Measurements from ENCODE around the gene ACAN. TPM values are rescaled to one million over a fixed set of nuclear protein-coding genes. Genes with fewer than 3 reads are reported as not detected.

ACAN gene
- total RNA-seq, 4 donors from 2014 or later, result 0.60 to 11.4 (median 1.8) TPM

DNA sequence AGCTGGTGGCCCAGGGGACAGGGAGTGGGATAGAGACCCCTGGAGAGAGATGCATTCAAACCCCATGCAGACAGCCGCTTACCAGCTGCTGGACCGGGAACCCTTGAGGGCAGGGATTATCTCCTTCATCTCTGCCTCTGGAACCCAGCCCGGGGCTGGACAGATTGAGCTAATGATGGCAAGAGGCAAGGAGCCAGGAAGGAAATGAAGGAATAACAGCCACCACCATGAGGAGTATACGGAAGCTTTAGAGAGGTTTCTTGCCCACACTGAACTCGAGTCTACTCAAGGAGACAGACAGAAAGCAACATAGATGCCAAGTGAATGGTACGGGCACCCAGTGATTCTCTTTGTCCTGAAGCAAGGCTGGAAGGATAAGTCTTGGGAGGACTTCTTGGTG is 68.9 kb downstream of the ACAN start:
- DNase-seq (ENCODE audit: low spot score in 2 of 2), result no peak
- Histone ChIP-seq H3K9me3 (peaks cover 0 to 6% (median 0%) of the 10 kb centered on the region in 4 donors), H3K36me3 (no peaks in the 10 kb centered on the region), H3K27me3 (no peaks in the 10 kb centered on the region), H3K4me3 (no peak overlapping the region), H3K4me1 (peaks cover 0 to 11% (median 0%) of the 10 kb centered on the region in 4 donors), H3K27ac (no peak overlapping the region)
- TF ChIP-seq POLR2A (IDR thresholded peaks at IDR 0.05), result no peak
- no peak for TF ChIP-seq EP300 (IDR thresholded peaks at IDR 0.05)
- TF ChIP-seq, protein P1, sequence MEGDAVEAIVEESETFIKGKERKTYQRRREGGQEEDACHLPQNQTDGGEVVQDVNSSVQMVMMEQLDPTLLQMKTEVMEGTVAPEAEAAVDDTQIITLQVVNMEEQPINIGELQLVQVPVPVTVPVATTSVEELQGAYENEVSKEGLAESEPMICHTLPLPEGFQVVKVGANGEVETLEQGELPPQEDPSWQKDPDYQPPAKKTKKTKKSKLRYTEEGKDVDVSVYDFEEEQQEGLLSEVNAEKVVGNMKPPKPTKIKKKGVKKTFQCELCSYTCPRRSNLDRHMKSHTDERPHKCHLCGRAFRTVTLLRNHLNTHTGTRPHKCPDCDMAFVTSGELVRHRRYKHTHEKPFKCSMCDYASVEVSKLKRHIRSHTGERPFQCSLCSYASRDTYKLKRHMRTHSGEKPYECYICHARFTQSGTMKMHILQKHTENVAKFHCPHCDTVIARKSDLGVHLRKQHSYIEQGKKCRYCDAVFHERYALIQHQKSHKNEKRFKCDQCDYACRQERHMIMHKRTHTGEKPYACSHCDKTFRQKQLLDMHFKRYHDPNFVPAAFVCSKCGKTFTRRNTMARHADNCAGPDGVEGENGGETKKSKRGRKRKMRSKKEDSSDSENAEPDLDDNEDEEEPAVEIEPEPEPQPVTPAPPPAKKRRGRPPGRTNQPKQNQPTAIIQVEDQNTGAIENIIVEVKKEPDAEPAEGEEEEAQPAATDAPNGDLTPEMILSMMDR (IDR thresholded peaks at IDR 0.05), result no peak
- 76% methylated on average over 6 of the region's 6 CpGs for WGBS, 2 donors

DNA sequence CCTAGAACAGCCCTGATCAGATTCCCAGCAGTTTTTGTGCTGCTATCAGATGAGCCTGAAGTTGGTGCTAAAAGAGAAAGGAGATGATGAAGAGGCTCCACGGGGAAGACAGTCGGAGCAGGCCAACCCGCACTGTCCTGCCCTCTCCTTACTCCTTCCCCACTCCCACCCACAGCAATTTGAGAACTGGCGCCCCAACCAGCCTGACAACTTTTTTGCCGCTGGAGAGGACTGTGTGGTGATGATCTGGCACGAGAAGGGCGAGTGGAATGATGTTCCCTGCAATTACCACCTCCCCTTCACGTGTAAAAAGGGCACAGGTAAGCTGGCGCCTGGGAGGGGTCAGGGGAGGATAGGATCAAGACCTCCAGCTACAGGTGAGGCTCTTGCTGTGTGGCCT is 69.5 kb downstream of the ACAN start:
- no peak overlapping the region for H3K4me3 ChIP-seq
- no peak for DNase-seq (ENCODE audit: low spot score in 2 of 2)
- H3K36me3 ChIP-seq, result no peaks in the 10 kb centered on the region
- no peak overlapping the region for H3K27ac ChIP-seq
- 75 to 76% methylated on average over 9 of the region's 9 CpGs for WGBS, 2 donors
- TF ChIP-seq POLR2A (IDR thresholded peaks at IDR 0.05), result no peak
- no peaks in the 10 kb centered on the region for H3K27me3 ChIP-seq
- H3K9me3 ChIP-seq, result peaks cover 0 to 6% (median 0%) of the 10 kb centered on the region in 4 donors
- peaks cover 0 to 11% (median 0%) of the 10 kb centered on the region in 4 donors for H3K4me1 ChIP-seq

DNA sequence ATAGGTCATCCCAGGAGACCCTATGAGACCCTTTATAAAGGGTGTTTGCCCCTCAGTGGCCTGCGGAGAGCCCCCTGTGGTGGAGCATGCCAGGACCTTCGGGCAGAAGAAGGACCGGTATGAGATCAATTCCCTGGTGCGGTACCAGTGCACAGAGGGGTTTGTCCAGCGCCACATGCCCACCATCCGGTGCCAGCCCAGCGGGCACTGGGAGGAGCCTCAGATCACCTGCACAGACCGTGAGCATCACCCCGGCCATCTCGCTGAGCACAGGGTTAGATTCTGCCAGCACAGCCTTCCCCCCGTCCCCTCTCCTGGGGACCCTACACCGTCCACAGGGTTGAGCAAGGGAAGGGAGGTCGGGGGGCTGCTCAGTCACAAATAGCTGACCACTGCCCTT is 70.5 kb downstream of the ACAN start:
- H3K4me1 ChIP-seq, result peaks cover 0 to 11% (median 0%) of the 10 kb centered on the region in 4 donors
- WGBS, 2 donors, result 78 to 89% methylated on average over 11 to 13 of the region's 13 CpGs
- H3K36me3 ChIP-seq, result no peaks in the 10 kb centered on the region
- no peak for TF ChIP-seq POLR2A (IDR thresholded peaks at IDR 0.05)
- no peak for TF ChIP-seq EP300 (IDR thresholded peaks at IDR 0.05)
- TF ChIP-seq, protein P1 (IDR thresholded peaks at IDR 0.05), result no peak
- H3K9me3 ChIP-seq, result peaks cover 0 to 6% (median 0%) of the 10 kb centered on the region in 4 donors
- H3K4me3 ChIP-seq, result no peak overlapping the region
- DNase-seq (ENCODE audit: low spot score in 2 of 2), result no peak
- H3K27me3 ChIP-seq, result no peaks in the 10 kb centered on the region
- no peak overlapping the region for H3K27ac ChIP-seq

DNA sequence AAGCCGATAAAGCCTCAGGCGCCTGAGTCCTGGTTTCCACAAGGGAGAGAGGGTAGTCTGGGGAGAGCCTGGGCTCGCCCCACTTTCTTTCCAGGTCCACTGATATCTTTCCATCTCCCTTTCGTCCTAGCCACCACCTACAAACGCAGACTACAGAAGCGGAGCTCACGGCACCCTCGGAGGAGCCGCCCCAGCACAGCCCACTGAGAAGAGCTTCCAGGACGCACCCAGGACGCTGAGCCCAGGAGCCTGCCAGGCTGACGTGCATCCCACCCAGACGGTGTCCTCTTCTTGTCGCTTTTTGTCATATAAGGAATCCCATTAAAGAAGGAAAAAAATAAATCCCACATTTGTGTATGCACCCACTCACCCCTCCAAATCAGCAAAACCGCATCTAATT is 71.0 kb downstream of the ACAN start:
- Histone ChIP-seq H3K9me3 (peaks cover 0 to 6% (median 0%) of the 10 kb centered on the region in 4 donors), H3K4me1 (peaks cover 0 to 11% (median 0%) of the 10 kb centered on the region in 4 donors), H3K27me3 (no peaks in the 10 kb centered on the region), H3K36me3 (no peaks in the 10 kb centered on the region), H3K27ac (no peak overlapping the region), H3K4me3 (no peak overlapping the region)
- no peak for DNase-seq (ENCODE audit: low spot score in 2 of 2)
- TF ChIP-seq, protein P1 (IDR thresholded peaks at IDR 0.05), result no peak
- TF ChIP-seq EP300 (IDR thresholded peaks at IDR 0.05), result no peak
- no peak for TF ChIP-seq POLR2A (IDR thresholded peaks at IDR 0.05)
- WGBS, 2 donors, result 61 to 62% methylated on average over 15 of the region's 15 CpGs

DNA sequence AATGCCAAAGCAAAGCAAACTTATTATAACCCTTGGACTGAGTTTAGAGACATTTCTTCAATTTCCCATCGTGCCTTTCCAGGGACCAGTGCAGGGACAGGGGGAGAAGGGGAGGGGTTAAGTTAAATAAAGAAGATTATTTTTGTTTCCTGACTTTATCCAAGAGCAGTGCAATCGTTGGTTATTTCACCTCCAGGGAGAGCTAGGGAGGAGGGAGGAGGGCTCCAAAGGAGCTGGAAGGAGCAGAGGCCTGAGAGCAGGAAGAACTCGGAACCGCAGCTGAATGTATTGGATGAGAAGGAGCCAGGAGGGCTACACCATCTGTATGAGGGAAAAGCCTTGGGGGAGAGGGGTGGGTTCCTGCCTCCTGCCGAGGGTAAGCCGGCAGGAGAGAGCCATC is 71.4 kb downstream of the ACAN start:
- Histone ChIP-seq H3K36me3 (no peaks in the 10 kb centered on the region), H3K27ac (no peak overlapping the region), H3K9me3 (peaks cover 0 to 6% (median 0%) of the 10 kb centered on the region in 4 donors), H3K4me1 (peaks cover 0 to 11% (median 0%) of the 10 kb centered on the region in 4 donors), H3K27me3 (no peaks in the 10 kb centered on the region), H3K4me3 (no peak overlapping the region)
- TF ChIP-seq POLR2A (IDR thresholded peaks at IDR 0.05), result no peak
- TF ChIP-seq, protein P1 (IDR thresholded peaks at IDR 0.05), result no peak
- no peak for TF ChIP-seq EP300 (IDR thresholded peaks at IDR 0.05)
- no peak for DNase-seq (ENCODE audit: low spot score in 2 of 2)
- 22 to 30% methylated on average over 6 of the region's 6 CpGs for WGBS, 2 donors

DNA sequence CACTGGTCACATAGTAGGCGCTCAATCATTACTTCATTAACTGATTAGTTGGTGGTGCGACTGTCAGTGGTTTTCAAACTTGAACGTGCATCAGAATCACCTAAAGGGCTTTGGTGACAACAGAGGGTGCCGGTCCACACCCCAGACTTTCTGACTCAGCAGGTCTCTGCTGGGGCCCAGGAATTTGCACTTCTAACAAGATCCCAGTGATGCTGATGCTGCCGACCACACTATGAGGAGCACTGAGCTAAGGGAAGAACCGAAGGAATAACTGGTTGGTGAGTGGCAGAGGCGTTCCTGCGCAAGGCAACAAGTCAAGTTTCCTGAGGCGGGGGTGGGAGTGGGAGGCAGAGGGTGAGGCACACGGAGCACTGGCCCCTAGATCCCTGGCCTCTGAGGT is 73.3 kb downstream of the ACAN start:
- peaks cover 0 to 11% (median 0%) of the 10 kb centered on the region in 4 donors for H3K4me1 ChIP-seq
- no peaks in the 10 kb centered on the region for H3K9me3 ChIP-seq
- TF ChIP-seq POLR2A (IDR thresholded peaks at IDR 0.05) (no peak), EP300 (IDR thresholded peaks at IDR 0.05) (no peak)
- TF ChIP-seq, protein P1 (IDR thresholded peaks at IDR 0.05), result no peak
- WGBS, 2 donors, result 81 to 84% methylated on average over 10 of the region's 10 CpGs
- no peaks in the 10 kb centered on the region for H3K27me3 ChIP-seq
- H3K4me3 ChIP-seq, result no peak overlapping the region
- DNase-seq (ENCODE audit: low spot score in 2 of 2), result no peak
- no peak overlapping the region for H3K27ac ChIP-seq
- no peaks in the 10 kb centered on the region for H3K36me3 ChIP-seq

Measured in tibial nerve (tissue), 4 donors.